Parathyroid adenoma (tissue), 2 donors: Measurements from ENCODE around the gene ELOVL3.

ENCODE experiments used
- H2AFZ ChIP-seq: fragments of 300-600 bp; sonication (generic); one replicate; pipeline ENCODE4 v1.7.0; 2017; ENCODE audit warnings: antibody characterized with exemption, mild to moderate bottlenecking
- H3K27ac ChIP-seq: fragments of 300-600 bp; sonication (generic); one replicate; pipeline ENCODE4 v1.7.0; 2017
- H3K27me3 ChIP-seq: fragments of 300-600 bp; sonication (generic); one replicate; pipeline ENCODE4 v1.7.0; 2017; ENCODE audit warnings: low read length; ENCODE audit not compliant: control insufficient read depth, insufficient read depth
- H3K36me3 ChIP-seq: fragments of 300-600 bp; sonication (generic); one replicate; pipeline ENCODE4 v1.7.0; 2017; ENCODE audit warnings: low read length; ENCODE audit not compliant: control insufficient read depth, insufficient read depth
- H3K4me1 ChIP-seq: fragments of 300-600 bp; sonication (generic); one replicate; pipeline ENCODE4 v1.7.0; 2017; ENCODE audit warnings: control low read depth
- H3K4me2 ChIP-seq: fragments of 300-600 bp; sonication (generic); one replicate; pipeline ENCODE4 v1.7.0; 2017; ENCODE audit warnings: low read length
- H3K4me3 ChIP-seq: fragments of 300-600 bp; sonication (generic); one replicate; pipeline ENCODE4 v1.7.0; 2017; ENCODE audit warnings: low read depth, low read length
- H3K79me2 ChIP-seq: fragments of 300-600 bp; sonication (generic); one replicate; pipeline ENCODE4 v1.7.0; 2017; ENCODE audit warnings: control low read depth
- H3K9ac ChIP-seq: fragments of 300-600 bp; sonication (generic); one replicate; pipeline ENCODE4 v1.7.0; 2017; ENCODE audit warnings: mild to moderate bottlenecking
- H3K9me3 ChIP-seq: fragments of 300-600 bp; sonication (generic); one replicate; pipeline ENCODE4 v1.7.0; 2017; ENCODE audit warnings: low read length; ENCODE audit not compliant: control insufficient read depth
- CTCF ChIP-seq: fragments of 300-600 bp; sonication (generic); IDR thresholded peaks from one replicate; pipeline ENCODE4 v1.7.0; 2017; ENCODE audit warnings: antibody characterized with exemption, mild to moderate bottlenecking
- donor health status: primary hyperparathyroidism.

Gene ELOVL3

GRCh38 chr10:102236006-102236405, 9.9 kb downstream of the ELOVL3 start:
- H2AFZ ChIP-seq, result no peak overlapping the region
- no peak overlapping the region for H3K27ac ChIP-seq
- no peaks in the 10 kb centered on the region for H3K36me3 ChIP-seq
- H3K4me2 ChIP-seq, result no peak overlapping the region
- H3K79me2 ChIP-seq, result no peaks in the 10 kb centered on the region
- no peak for TF ChIP-seq CTCF
- H3K4me1 ChIP-seq, result peaks cover under 1% of the 10 kb centered on the region
- no peak overlapping the region for H3K9ac ChIP-seq
- no peak overlapping the region for H3K4me3 ChIP-seq
- H3K27me3 ChIP-seq, result no peaks in the 10 kb centered on the region
- no peaks in the 10 kb centered on the region for H3K9me3 ChIP-seq

- no peak overlapping the region for H3K4me3 ChIP-seq
Measured at GRCh38 chr10:102237711-102238252, 11.7 kb downstream of the ELOVL3 start.

GRCh38 chr10:102240467-102241031, 14.4 kb downstream of the ELOVL3 start:
- Histone ChIP-seq H3K27ac (no peak overlapping the region), H3K36me3 (no peaks in the 10 kb centered on the region), H3K4me2 (peak overlapping the region; percentile 93), H3K9ac (no peak overlapping the region), H3K27me3 (no peaks in the 10 kb centered on the region), H3K9me3 (no peaks in the 10 kb centered on the region), H3K79me2 (peaks cover 2% of the 10 kb centered on the region), H2AFZ (peak overlapping the region; percentile 72), H3K4me1 (peaks cover 8% of the 10 kb centered on the region), H3K4me3 (no peak overlapping the region)
- TF ChIP-seq CTCF, result no peak

More at GRCh38 chr10:102237711-102238252, 11.7 kb downstream of the ELOVL3 start:
- H2AFZ ChIP-seq, result no peak overlapping the region
- no peaks in the 10 kb centered on the region for H3K79me2 ChIP-seq
- H3K27me3 ChIP-seq, result no peaks in the 10 kb centered on the region
- H3K4me1 ChIP-seq, result peaks cover 5% of the 10 kb centered on the region
- no peak for TF ChIP-seq CTCF
- no peak overlapping the region for H3K4me2 ChIP-seq
- no peak overlapping the region for H3K27ac ChIP-seq
- no peak overlapping the region for H3K9ac ChIP-seq
- H3K9me3 ChIP-seq, result no peaks in the 10 kb centered on the region
- H3K36me3 ChIP-seq, result no peaks in the 10 kb centered on the region

- H3K9me3 ChIP-seq, result no peaks in the 10 kb centered on the region
- peak overlapping the region; percentile 93 for H3K4me2 ChIP-seq
- no peak overlapping the region for H3K9ac ChIP-seq
- H2AFZ ChIP-seq, result peak overlapping the region; percentile 72
- H3K4me1 ChIP-seq, result peaks cover 8% of the 10 kb centered on the region
- H3K79me2 ChIP-seq, result peaks cover 3% of the 10 kb centered on the region
- H3K27ac ChIP-seq, result no peak overlapping the region
- H3K4me3 ChIP-seq, result peak overlapping the region; percentile 43
- no peaks in the 10 kb centered on the region for H3K27me3 ChIP-seq
- H3K36me3 ChIP-seq, result no peaks in the 10 kb centered on the region
- TF ChIP-seq CTCF, result no peak
Measured at GRCh38 chr10:102241032-102241443, 14.9 kb downstream of the ELOVL3 start.
